GM12865 (cell line): ENCODE data around the gene ZNF652.

Source experiments
- DNase-seq: peaks from one replicate; pipeline ENCODE4 v3.0.0; 2010; ENCODE audit warnings: low read depth
- H3K4me3 ChIP-seq: 2 replicates; pipeline ENCODE4 v1.5.1; 2011; ENCODE audit warnings: mild to moderate bottlenecking, low read depth, low read length, control low read depth
- CTCF ChIP-seq: IDR thresholded peaks from 2 replicates; pipeline ENCODE4 v1.5.1; 2011; ENCODE audit warnings: low read length, control low read depth, low read depth, inconsistent platforms; ENCODE audit not compliant: insufficient read depth; ENCODE audit errors: missing control alignments

ZNF652 gene

GRCh38 chr17:49258394-49258793 lies 103.7 kb downstream of the ZNF652 start:
- H3K4me3 ChIP-seq, result no peak overlapping the region
- no peak for TF ChIP-seq CTCF
- no peak for DNase-seq

DNA sequence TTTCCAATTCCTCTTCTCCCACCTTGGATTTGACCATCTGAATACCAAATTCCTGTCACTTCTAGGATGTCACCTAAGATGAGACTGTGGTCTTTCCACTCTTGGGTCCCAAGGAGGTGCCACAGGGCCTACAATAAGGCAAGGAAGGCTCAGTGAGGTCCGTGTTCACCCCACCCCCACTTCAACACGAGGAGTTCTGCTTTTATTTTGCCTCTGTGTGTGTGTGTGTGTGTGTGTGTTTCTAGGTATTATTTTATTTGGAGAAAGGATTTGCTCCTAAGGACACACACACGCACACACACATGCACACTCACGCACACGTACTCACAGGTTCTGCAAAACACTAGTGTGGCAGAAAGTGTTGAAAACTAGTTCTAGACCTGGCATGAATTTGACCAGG lies 106.9 kb downstream of the ZNF652 start:
- DNase-seq, result no peak

GRCh38 chr17:49254066-49254465 lies 108.0 kb downstream of the ZNF652 start:
- no peak overlapping the region for H3K4me3 ChIP-seq
- DNase-seq, result no peak
- no peak for TF ChIP-seq CTCF

More for the DNA sequence above, 106.9 kb downstream of the ZNF652 start:
- no peak overlapping the region for H3K4me3 ChIP-seq
- TF ChIP-seq CTCF, result no peak

- no peak overlapping the region for H3K4me3 ChIP-seq
- TF ChIP-seq CTCF, result no peak
- no peak for DNase-seq
Observed at GRCh38 chr17:49252148-49252695, 109.8 kb downstream of the ZNF652 start.

DNA sequence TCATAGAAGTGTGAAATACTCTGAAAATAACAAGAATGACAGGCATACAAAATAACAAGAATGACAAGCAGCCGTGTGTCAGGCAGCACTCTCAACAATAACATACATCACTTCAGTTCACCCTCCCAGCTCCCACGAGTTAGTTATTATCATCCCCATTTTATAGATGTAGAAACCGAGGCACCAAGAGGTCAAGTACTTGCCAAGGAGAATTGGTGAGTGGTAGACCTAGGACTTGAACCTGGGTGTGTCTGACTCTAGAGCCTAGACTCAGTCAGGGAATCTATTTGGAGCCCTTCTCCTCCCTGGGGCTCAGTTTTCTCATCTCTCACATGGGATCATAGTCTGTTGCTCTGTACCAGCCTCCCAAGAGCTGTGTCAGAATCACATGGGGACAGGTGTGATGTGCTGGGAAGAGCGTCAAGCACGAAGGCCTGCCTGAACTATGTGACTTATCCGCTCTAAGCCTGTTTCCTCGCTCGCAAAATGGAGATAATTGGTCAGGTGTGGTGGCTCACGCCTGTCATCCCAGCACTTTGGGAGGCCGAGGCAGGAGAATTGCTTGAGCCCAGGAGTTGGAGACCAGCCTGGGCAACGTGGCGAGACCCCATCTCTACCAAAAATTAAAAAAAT lies 112.0 kb downstream of the ZNF652 start:
- TF ChIP-seq CTCF, result no peak
- no peak overlapping the region for H3K4me3 ChIP-seq
- no peak for DNase-seq

GRCh38 chr17:49249292-49249794 lies 112.7 kb downstream of the ZNF652 start:
- no peak overlapping the region for H3K4me3 ChIP-seq
- no peak for DNase-seq
- no peak for TF ChIP-seq CTCF

- DNase-seq, result no peak
- TF ChIP-seq CTCF, result no peak
- H3K4me3 ChIP-seq, result no peak overlapping the region
Observed at GRCh38 chr17:49247944-49248343, 114.1 kb downstream of the ZNF652 start.
